ENCODE data around the gene FBLN1.

Gene FBLN1

GRCh38 chr22:45644714-45645113, 142.0 kb downstream of the FBLN1 start:
- no peak for DNase-seq

- DNase-seq: no peak
Measured at GRCh38 chr22:45645150-45645525, 142.5 kb downstream of the FBLN1 start.

GRCh38 chr22:45645526-45646414, 143.1 kb downstream of the FBLN1 start:
- peak; percentile 14 for DNase-seq

- DNase-seq: no peak
Measured at GRCh38 chr22:45647532-45648225, 145.0 kb downstream of the FBLN1 start.

GRCh38 chr22:45648301-45649117, 145.8 kb downstream of the FBLN1 start:
- no peak for DNase-seq

- no peak for DNase-seq
Measured at GRCh38 chr22:45649809-45650208, 147.1 kb downstream of the FBLN1 start.

GRCh38 chr22:45650721-45651120, 148.0 kb downstream of the FBLN1 start:
- DNase-seq: no peak

Data from SHP77 treated with DMSO at 0.1 percent for 48 hours (cell line).